Glutamatergic neuron (in vitro differentiated cells): ENCODE results near the gene BAIAP2. TPM values are rescaled to one million over a fixed set of nuclear protein-coding genes. Genes with fewer than 3 reads are reported as not detected.

ENCODE experiments used
- DNase-seq: peaks from one replicate; pipeline ENCODE4 v3.0.0; 2022
- H3K27ac Mint-ChIP-seq: one replicate; pipeline ENCODE4 v1.8.0; 2020; ENCODE audit warnings: mild to moderate bottlenecking, mixed read lengths, inconsistent platforms; ENCODE audit not compliant: unreplicated experiment
- H3K27me3 Mint-ChIP-seq: one replicate; pipeline ENCODE4 v1.8.0; 2020; ENCODE audit warnings: mild to moderate bottlenecking, moderate library complexity, mixed read lengths, inconsistent platforms; ENCODE audit not compliant: unreplicated experiment
- H3K36me3 Mint-ChIP-seq: one replicate; pipeline ENCODE4 v1.8.0; 2020; ENCODE audit warnings: mild to moderate bottlenecking, mixed read lengths, inconsistent platforms; ENCODE audit not compliant: unreplicated experiment
- H3K4me1 Mint-ChIP-seq: one replicate; pipeline ENCODE4 v1.8.0; 2020; ENCODE audit warnings: mild to moderate bottlenecking, low read depth, mixed read lengths, inconsistent platforms; ENCODE audit not compliant: unreplicated experiment
- H3K4me3 Mint-ChIP-seq: one replicate; pipeline ENCODE4 v1.8.0; 2020; ENCODE audit warnings: mild to moderate bottlenecking, mixed read lengths, inconsistent platforms; ENCODE audit not compliant: unreplicated experiment
- H3K9me3 Mint-ChIP-seq: one replicate; pipeline ENCODE4 v1.8.0; 2020; ENCODE audit warnings: mild to moderate bottlenecking, moderate library complexity, mixed read lengths, inconsistent platforms; ENCODE audit not compliant: unreplicated experiment
- CTCF ChIP-seq: fragments of 200-600 bp; sonication (generic); IDR thresholded peaks from one replicate; pipeline ENCODE4 v1.5.0; 2021; ENCODE audit not compliant: partially characterized antibody, unreplicated experiment
- total RNA-seq: library from RNA; stranded (reverse); fragmentation: NEBNext Ultra II Directional; extraction: Animal tissue kit (Norgen Biotek cat#: 25700); gene quantifications from one replicate; pipeline ENCODE4 v1.2.1, GENCODE V29; 2021; ENCODE audit not compliant: unreplicated experiment

The BAIAP2 gene
- total RNA-seq, 1 donor from 2014 or later = 252 TPM

- Mint-ChIP-seq H3K36me3 (peaks cover 4% of the 10 kb centered on the region), H3K9me3 (peaks cover 6% of the 10 kb centered on the region), H3K4me1 (peaks cover 17% of the 10 kb centered on the region), H3K27me3 (peaks cover 4% of the 10 kb centered on the region), H3K27ac (no peak overlapping the region), H3K4me3 (no peak overlapping the region)
- DNase-seq = no peak
- TF ChIP-seq CTCF = no peak
Measured at GRCh38 chr17:81018044-81018802, 16.7 kb upstream of the BAIAP2 start.

- H3K9me3 Mint-ChIP-seq = peaks cover 4% of the 10 kb centered on the region
- H3K4me1 Mint-ChIP-seq = peaks cover 11% of the 10 kb centered on the region
- no peak overlapping the region for H3K4me3 Mint-ChIP-seq
- H3K36me3 Mint-ChIP-seq = peaks cover 4% of the 10 kb centered on the region
- DNase-seq = no peak
- peaks cover 7% of the 10 kb centered on the region for H3K27me3 Mint-ChIP-seq
- no peak for TF ChIP-seq CTCF
- H3K27ac Mint-ChIP-seq = peak overlapping the region; percentile 28
Measured at GRCh38 chr17:81019563-81020442, 15.1 kb upstream of the BAIAP2 start.

- H3K9me3 Mint-ChIP-seq = peaks cover 4% of the 10 kb centered on the region
- peaks cover 14% of the 10 kb centered on the region for H3K4me1 Mint-ChIP-seq
- peaks cover 9% of the 10 kb centered on the region for H3K27me3 Mint-ChIP-seq
- no peak overlapping the region for H3K4me3 Mint-ChIP-seq
- no peak overlapping the region for H3K27ac Mint-ChIP-seq
- peaks cover 4% of the 10 kb centered on the region for H3K36me3 Mint-ChIP-seq
- no peak for DNase-seq
- no peak for TF ChIP-seq CTCF
Measured at GRCh38 chr17:81020443-81020766, 14.5 kb upstream of the BAIAP2 start.

GRCh38 chr17:81020767-81021497 lies 14.0 kb upstream of the BAIAP2 start:
- TF ChIP-seq CTCF = no peak
- Mint-ChIP-seq H3K9me3 (peaks cover 4% of the 10 kb centered on the region), H3K27ac (no peak overlapping the region)

More at GRCh38 chr17:81020767-81021497, 14.0 kb upstream of the BAIAP2 start:
- DNase-seq = no peak
- no peak overlapping the region for H3K4me3 Mint-ChIP-seq
- H3K36me3 Mint-ChIP-seq = no peaks in the 10 kb centered on the region
- peaks cover 9% of the 10 kb centered on the region for H3K27me3 Mint-ChIP-seq
- H3K4me1 Mint-ChIP-seq = peaks cover 15% of the 10 kb centered on the region
